Progenitor cell of endocrine pancreas (in vitro differentiated cells): ENCODE data around the gene ITGA1. TPM values are rescaled to one million over a fixed set of nuclear protein-coding genes. Genes with fewer than 3 reads are reported as not detected.

Source experiments
- DNase-seq: peaks from one replicate; pipeline ENCODE4 v3.0.0; 2021; ENCODE audit warnings: low spot score; ENCODE audit not compliant: unreplicated experiment
- H3K27ac Mint-ChIP-seq: 2 replicates; pipeline ENCODE4 v1.8.0; 2021; ENCODE audit warnings: mild to moderate bottlenecking, moderate library complexity, mixed read lengths
- H3K27me3 Mint-ChIP-seq: 2 replicates; pipeline ENCODE4 v1.8.0; 2021; ENCODE audit warnings: mixed read lengths
- H3K36me3 Mint-ChIP-seq: 2 replicates; pipeline ENCODE4 v1.8.0; 2022; ENCODE audit warnings: mixed read lengths; ENCODE audit not compliant: insufficient read depth
- H3K4me1 Mint-ChIP-seq: 2 replicates; pipeline ENCODE4 v1.8.0; 2021; ENCODE audit warnings: low read depth, mixed read lengths
- H3K4me3 Mint-ChIP-seq: 2 replicates; pipeline ENCODE4 v1.8.0; 2021; ENCODE audit warnings: low read depth, mild to moderate bottlenecking, moderate library complexity, mixed read lengths
- H3K9me3 Mint-ChIP-seq: 2 replicates; pipeline ENCODE4 v1.8.0; 2021; ENCODE audit warnings: low read depth, mixed read lengths
- total RNA-seq: library from RNA; stranded (reverse); gene quantifications from 2 replicates; pipeline ENCODE4 v1.2.1, GENCODE V29; 2021
- TF ChIP-seq, protein P1 (sequence below): fragments of 200-600 bp; sonication (generic); IDR thresholded peaks from one replicate; pipeline ENCODE4 v1.5.0; 2021; ENCODE audit warnings: antibody characterized with exemption, mild to moderate bottlenecking; ENCODE audit not compliant: unreplicated experiment

Gene ITGA1
- total RNA-seq, 1 donor from 2014 or later, result 6.4 TPM

DNA sequence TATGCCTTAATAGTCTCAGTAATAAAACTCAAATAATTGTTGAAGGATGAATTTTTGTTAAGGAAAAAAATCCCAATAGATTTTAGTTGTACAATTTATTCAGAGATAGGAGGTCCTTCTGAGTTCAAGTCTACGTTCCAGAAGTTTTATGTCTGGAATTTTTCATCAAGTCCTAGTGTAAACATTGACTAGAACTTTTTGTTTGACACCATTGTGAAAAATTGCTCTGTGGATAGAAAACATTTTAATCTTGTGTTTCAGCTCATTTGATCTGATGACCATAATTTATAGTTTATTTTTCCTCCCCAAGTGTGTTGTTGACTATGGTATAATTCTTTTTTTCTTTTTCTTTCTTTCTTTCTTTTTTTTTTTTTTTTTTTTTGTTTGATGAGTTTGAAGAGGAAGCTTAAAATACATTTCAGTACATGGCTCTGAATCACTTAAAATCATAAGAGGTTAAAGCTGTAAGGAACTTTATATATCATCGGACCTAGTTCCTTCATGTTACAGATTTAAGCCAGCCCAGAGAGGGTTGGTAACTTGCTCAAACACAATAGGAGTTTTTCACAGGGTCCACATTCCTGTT lies 20.7 kb downstream of the ITGA1 start:
- TF ChIP-seq, protein P1, sequence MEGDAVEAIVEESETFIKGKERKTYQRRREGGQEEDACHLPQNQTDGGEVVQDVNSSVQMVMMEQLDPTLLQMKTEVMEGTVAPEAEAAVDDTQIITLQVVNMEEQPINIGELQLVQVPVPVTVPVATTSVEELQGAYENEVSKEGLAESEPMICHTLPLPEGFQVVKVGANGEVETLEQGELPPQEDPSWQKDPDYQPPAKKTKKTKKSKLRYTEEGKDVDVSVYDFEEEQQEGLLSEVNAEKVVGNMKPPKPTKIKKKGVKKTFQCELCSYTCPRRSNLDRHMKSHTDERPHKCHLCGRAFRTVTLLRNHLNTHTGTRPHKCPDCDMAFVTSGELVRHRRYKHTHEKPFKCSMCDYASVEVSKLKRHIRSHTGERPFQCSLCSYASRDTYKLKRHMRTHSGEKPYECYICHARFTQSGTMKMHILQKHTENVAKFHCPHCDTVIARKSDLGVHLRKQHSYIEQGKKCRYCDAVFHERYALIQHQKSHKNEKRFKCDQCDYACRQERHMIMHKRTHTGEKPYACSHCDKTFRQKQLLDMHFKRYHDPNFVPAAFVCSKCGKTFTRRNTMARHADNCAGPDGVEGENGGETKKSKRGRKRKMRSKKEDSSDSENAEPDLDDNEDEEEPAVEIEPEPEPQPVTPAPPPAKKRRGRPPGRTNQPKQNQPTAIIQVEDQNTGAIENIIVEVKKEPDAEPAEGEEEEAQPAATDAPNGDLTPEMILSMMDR, result no peak
- DNase-seq, result no peak
- no peaks in the 10 kb centered on the region for H3K9me3 Mint-ChIP-seq
- peaks cover 6% of the 10 kb centered on the region for H3K4me1 Mint-ChIP-seq
- no peaks in the 10 kb centered on the region for H3K27me3 Mint-ChIP-seq
- no peaks in the 10 kb centered on the region for H3K36me3 Mint-ChIP-seq
- no peak overlapping the region for H3K27ac Mint-ChIP-seq
- H3K4me3 Mint-ChIP-seq, result no peak overlapping the region

DNA sequence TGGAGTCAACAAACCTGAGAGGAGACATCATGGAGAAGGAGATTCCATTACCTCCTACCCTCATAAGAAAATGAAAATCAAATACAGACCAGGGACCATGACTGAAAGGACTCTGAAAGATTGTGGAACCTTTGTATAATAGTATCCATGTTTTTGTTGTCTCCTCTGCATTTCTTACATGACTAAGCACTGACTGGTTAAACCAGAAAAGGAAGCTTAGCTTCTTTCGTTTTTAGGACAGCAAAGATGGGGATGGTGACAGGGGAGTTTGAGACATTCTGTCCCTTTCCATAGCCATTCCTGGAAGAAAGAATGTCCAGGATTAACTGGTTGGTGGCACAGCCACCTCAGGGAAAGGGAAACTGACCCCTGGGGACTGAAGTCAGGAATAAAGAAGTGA lies 22.2 kb downstream of the ITGA1 start:
- TF ChIP-seq, protein P1, result no peak
- Mint-ChIP-seq H3K4me1 (peaks cover 3% of the 10 kb centered on the region), H3K4me3 (no peak overlapping the region), H3K36me3 (no peaks in the 10 kb centered on the region), H3K9me3 (no peaks in the 10 kb centered on the region), H3K27me3 (no peaks in the 10 kb centered on the region), H3K27ac (no peak overlapping the region)
- DNase-seq, result no peak

DNA sequence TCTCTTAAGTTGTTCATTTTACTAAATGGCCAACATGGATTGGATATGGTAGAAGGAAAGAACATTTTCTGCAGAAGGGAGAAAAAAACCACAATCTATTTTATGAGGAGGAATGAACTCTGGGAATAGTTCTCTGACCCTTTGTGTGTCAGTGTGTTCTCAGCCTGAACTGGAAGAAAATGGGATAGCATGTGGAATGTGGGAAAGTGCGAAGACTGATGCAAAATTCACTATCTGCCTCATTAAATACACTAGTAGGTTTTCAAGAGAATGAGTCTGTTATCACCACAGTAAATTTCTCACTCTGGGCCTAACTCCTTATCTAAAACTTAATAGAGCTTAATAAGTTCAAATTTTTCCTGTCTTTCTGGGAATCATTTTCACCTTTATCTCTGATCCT lies 22.7 kb downstream of the ITGA1 start:
- TF ChIP-seq, protein P1, result no peak
- Mint-ChIP-seq H3K4me3 (no peak overlapping the region), H3K9me3 (no peaks in the 10 kb centered on the region), H3K4me1 (peaks cover 3% of the 10 kb centered on the region), H3K27ac (no peak overlapping the region), H3K27me3 (no peaks in the 10 kb centered on the region), H3K36me3 (no peaks in the 10 kb centered on the region)
- no peak for DNase-seq

DNA sequence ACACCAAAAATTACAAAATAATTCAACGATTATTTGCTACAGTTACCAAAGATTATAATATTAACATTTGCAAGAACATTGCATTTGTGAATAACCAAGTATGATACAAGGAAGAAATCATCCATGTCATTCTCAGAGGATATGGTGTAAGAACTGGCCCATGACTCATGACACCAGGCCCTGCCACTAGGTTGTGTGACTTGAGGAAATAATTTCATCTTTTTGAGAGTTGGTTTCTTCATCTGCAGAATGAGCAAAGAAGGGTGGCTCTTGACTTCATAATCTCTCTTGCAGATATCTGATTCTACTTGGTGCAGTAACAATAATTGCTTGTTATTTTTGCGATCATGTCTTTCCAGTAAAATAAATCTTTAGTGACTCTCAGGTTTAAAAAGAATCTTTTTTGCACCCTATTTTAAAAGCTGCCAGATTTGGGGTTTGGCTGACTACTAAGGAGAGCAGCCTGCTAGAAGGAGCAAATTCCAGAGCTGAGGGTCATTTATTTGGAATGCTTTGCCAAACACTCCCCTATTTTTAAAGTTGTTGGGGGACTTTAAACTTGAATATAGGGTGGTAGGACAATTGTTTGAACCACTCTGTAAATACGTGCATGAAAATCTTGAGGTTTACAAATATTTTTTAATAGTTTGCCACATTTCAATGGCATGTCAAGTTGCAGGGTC lies 23.5 kb downstream of the ITGA1 start:
- DNase-seq, result no peak
- Mint-ChIP-seq H3K4me3 (no peak overlapping the region), H3K4me1 (peaks cover 3% of the 10 kb centered on the region), H3K27ac (no peak overlapping the region), H3K27me3 (no peaks in the 10 kb centered on the region), H3K9me3 (no peaks in the 10 kb centered on the region), H3K36me3 (no peaks in the 10 kb centered on the region)
- TF ChIP-seq, protein P1, result no peak

DNA sequence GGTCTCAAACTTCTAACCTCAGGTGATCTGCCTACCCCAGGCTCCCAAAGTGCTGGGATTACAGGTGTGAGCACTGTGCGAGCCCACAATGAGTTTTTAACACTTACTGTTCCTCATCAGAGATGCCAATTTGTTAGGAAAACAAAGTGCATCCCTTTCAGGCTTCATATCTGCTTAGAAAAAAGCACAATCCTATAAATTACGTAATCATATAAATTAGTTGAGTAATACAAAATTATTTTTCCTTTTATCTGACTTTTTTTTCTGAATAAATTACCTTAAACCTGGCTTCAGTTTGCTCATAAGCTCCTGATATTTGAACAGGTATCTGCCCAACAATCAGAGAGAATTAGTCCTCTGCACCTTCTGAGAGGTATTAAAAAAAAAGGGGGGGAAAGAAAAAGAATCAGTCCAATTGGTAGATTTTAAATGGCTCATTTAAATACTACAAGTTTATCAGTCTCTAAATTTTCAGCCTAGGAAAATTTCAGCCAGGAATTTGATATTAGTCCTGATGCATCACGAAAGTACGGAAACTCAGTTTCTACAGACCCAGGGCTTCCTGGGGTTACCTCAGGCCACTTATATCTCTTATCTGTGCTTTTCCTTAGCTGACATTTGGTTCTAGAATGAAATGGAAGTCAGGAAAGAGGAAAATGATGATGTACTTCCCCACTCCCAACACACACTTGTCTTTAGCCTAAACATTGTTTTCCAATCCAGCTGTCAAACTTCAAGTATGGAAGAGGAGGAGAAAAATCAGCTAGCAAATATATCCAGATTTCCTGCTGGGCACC lies 26.8 kb downstream of the ITGA1 start:
- Mint-ChIP-seq H3K4me1 (no peaks in the 10 kb centered on the region), H3K27ac (no peak overlapping the region), H3K4me3 (no peak overlapping the region), H3K36me3 (no peaks in the 10 kb centered on the region), H3K9me3 (no peaks in the 10 kb centered on the region), H3K27me3 (no peaks in the 10 kb centered on the region)
- no peak for DNase-seq
- TF ChIP-seq, protein P1, result no peak
